HG03039 (cell line): ENCODE results near the gene PTPN18.

Experiments used
- ATAC-seq: cut with Tn5 transposase; IDR thresholded peaks from one replicate; pipeline ENCODE4 v1.9.1; 2021; ENCODE audit warnings: mild to moderate bottlenecking, moderate library complexity; ENCODE audit not compliant: unreplicated experiment

PTPN18 gene

GRCh38 chr2:130339885-130340745 lies 15.7 kb upstream of the PTPN18 start:
- no peak for ATAC-seq

- ATAC-seq, result no peak
Measured at GRCh38 chr2:130341562-130342019, 14.3 kb upstream of the PTPN18 start.

GRCh38 chr2:130342020-130342532 lies 13.8 kb upstream of the PTPN18 start:
- ATAC-seq, result peak; percentile 73

DNA sequence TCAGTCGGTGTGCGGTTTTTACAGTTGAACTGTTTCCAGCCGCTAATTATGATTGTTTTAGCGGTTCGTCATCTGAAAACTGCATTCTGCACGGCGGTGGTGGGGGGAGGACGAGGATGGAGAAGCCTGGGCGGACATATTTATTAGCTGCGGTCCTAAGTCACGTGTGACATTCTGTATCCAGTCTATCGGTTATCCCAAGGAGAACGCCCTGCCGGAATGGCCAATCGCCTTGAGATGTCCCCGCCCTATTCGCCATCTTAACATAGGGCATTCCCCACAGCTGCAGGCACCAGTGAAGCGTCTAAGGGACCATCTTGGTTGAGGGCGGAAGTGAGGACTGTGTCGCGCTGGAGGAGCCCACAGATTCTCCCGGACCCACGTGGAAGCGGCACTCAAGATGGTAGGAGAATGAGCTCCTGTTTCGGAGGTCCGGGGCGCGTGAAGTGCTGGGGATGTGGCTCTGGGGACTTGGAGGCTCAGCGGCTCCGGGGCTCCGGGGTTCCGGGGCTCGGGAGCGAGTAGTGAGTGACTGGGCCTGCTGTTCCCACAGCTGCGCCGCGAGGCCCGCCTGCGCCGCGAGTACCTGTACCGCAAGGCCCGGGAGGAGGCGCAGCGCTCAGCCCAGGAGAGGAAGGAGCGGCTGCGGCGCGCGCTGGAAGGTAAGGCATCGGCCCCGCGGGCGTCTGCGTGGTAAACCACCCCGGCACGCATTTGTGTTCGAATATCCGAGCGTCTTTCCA lies 13.2 kb upstream of the PTPN18 start, which contains the start of gene IMP4:
Gene IMP4, plus strand, starts transcription at position 365 of the 743 bp plus-strand sequence. Its CDS starts 36 bp downstream, at position 401.
- ATAC-seq, result peak; percentile 80

DNA sequence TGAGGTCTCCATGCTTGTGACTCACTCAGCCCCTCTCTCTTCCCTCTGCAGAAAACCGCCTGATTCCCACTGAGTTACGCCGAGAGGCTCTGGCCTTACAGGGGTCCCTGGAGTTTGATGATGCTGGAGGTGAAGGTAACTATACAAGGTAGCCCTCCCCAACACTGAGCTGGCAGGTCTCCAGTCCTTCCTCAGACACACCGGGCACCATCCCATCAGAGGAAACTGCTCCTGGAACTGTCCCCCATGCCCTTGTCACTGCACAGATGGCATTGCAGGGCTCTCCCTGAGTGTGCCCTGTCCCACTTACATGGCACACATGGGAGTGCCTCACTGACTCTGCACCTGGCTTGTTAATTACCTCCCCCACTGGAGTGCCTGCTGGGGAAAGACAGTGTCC lies 11.3 kb upstream of the PTPN18 start:
- no peak for ATAC-seq

GRCh38 chr2:130345091-130345490 lies 10.8 kb upstream of the PTPN18 start:
- no peak for ATAC-seq

DNA sequence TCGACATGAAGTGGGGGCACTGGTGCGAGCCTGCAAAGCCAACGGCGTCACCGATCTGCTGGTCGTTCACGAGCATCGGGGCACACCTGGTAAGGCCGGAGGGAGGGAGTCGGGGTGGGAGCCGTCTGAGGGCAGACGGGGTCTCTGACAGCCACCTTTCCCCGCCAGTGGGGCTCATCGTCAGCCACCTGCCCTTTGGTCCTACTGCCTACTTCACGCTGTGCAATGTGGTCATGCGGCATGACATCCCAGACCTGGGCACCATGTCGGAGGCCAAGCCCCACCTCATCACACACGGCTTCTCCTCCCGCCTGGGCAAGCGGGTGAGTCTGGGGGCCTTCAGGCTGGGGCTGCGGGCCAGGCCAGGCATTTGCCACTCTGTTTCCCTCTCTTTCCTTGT lies 10.2 kb upstream of the PTPN18 start:
- ATAC-seq, result no peak

- ATAC-seq, result no peak
Measured at GRCh38 chr2:130346041-130346740, 9.7 kb upstream of the PTPN18 start.

- no peak for ATAC-seq
Measured at GRCh38 chr2:130346741-130347066, 9.2 kb upstream of the PTPN18 start.

DNA sequence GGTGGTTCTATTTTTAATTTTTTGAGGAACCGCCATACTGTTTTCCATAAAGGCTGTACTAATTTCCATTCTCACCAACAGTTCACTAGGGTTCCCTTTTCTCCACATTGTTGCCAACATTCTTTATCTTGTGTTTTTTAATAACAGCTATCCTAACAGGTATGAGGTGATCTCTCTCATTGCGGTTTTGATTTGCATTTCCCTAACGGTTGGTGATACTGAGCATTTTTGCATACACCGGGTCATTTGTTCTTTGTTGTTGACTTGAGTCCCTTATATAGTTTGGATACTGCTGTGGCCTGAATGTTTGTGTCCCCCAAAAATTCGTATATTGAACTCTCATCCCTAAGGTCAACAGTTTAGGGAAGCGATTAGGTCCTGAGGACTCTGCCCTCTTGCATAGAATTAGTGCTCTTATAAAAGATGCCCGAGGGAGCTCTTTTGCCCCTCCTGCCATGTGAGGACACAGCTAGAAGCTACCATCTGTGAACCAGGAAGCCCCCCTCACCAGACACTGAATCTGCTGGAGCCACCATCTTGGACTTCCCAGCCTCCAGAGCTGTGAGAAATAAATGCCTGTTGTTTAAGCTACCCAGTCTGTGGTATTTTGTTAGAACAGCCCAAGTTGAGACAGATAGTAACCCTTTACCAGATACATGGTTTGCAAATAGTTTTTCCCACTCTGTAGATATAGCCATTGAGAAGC lies 8.5 kb upstream of the PTPN18 start:
- no peak for ATAC-seq

DNA sequence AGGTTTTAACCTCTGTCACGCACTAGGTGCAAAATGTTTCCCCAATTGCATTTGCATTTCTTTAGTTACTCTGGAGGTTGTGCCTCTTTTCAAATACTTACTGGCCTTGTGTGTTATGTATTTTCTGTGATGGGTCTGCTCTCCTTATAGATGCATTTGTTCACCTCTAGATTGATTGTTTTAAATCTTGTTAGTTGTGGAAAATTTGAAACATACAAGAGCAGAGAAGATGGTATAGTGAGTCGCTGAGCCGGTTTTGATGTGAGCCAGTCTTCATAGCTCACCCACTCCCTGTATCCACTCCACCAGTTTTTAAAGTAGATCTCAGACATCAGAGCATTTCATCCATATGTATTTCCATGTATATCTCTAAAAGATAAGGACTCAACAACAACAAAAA lies 6.7 kb upstream of the PTPN18 start:
- ATAC-seq, result no peak

GRCh38 chr2:130351711-130352110 lies 4.1 kb upstream of the PTPN18 start:
- ATAC-seq, result no peak

GRCh38 chr2:130352237-130352636 lies 3.6 kb upstream of the PTPN18 start:
- ATAC-seq, result no peak

- ATAC-seq, result no peak
Measured at GRCh38 chr2:130353291-130354138, 2.3 kb upstream of the PTPN18 start.

DNA sequence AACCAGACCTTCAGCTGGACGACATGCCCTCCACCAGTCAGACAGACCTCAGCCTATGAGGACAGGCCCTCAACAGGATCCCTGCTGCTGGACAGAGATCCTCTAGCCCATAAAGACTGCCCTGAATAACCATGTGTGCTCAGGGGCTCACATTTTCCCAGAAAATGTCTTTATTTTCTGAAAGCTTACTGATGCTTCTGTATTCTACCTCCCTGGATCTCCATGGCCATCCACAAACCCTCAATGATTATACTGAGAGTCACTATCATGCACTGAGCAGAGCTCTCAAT lies 1.8 kb upstream of the PTPN18 start:
- ATAC-seq, result no peak

DNA sequence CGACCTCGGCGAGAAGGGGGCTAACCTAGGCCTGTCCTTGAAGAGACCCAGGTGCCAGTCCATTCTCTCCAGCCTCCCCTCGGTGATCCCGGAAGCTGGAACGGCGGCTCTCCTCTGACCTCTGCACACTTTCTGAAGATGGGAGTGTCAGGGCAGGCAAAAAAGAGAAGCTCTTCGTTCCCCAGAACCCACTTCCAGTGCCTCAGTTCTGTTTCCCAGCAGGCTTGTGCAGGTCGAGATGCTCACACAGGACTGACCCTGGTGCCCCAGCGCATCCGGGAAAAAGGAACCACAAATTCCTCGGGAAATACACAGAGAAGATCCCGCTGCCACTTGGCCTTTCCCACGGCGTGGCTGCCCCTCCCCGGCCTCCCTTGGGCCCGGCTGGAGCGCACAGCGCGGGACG lies 681 bp upstream of the PTPN18 start:
- ATAC-seq, result peak; percentile 9

- no peak for ATAC-seq
Measured at GRCh38 chr2:130357864-130358263, 2.0 kb downstream of the PTPN18 start.

- no peak for ATAC-seq
Measured at GRCh38 chr2:130358420-130359350, 2.8 kb downstream of the PTPN18 start.

DNA sequence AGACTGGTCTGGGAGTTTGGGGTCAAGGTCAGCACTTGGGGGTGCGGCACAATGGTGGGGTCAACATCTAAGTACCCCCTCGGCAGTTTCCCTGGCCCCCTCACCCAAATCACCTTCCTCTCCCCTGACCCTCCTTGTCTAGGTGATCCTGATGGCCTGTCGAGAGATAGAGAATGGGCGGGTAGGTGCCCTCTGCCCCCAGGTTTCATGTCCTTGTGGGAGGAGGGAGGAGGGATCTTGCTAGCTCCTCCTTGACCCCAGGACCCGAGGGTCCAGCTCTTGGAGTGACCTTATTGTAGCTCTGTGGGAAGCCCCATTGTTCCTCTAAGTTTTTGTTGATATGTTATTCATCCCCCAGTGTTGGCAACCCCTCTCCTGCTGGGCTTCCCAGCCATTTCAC lies 3.6 kb downstream of the PTPN18 start:
- ATAC-seq, result no peak
